Colonic mucosa (tissue), 4 donors: Measurements from ENCODE around the gene EYS. TPM values are rescaled to one million over a fixed set of nuclear protein-coding genes. Genes with fewer than 3 reads are reported as not detected.

ENCODE experiments used
- DNase-seq: peaks from one replicate; pipeline ENCODE4 v3.0.0-alpha.2; 2020
- H3K27ac ChIP-seq: fragments of 200-600 bp; one replicate; pipeline ENCODE4 v1.8.0; 2021
- H3K27me3 ChIP-seq: fragments of 200-600 bp; one replicate; pipeline ENCODE4 v1.8.0; 2021
- H3K36me3 ChIP-seq: fragments of 200-600 bp; one replicate; pipeline ENCODE4 v1.8.0; 2021
- H3K4me1 ChIP-seq: fragments of 200-600 bp; one replicate; pipeline ENCODE4 v1.8.0; 2021; ENCODE audit warnings: mild to moderate bottlenecking
- H3K4me3 ChIP-seq: fragments of 200-600 bp; one replicate; pipeline ENCODE4 v1.8.0; 2021
- H3K9ac ChIP-seq, 2 donors: one replicate each; pipeline ENCODE4 v1.7.0; 2013; ENCODE audit warnings: control low read depth in 2 of 2, low read depth in 2 of 2, low read length in 2 of 2
- H3K9me3 ChIP-seq: fragments of 200-600 bp; one replicate; pipeline ENCODE4 v1.8.0; 2021
- CTCF ChIP-seq: fragments of 200-600 bp; IDR thresholded peaks from one replicate; pipeline ENCODE4 v1.8.0; 2022; ENCODE audit warnings: antibody characterized with exemption, mild to moderate bottlenecking
- intact Hi-C: fragments of 100-400 bp; cut with DNase I; formaldehyde crosslinking; loops from one replicate; pipeline ENCODE4 v1.14.1; 2022
- total RNA-seq, 2 donors: library from RNA; stranded (reverse); fragmentation: NEBNext Ultra II Directional in 1 of 2; extraction: Animal tissue kit (Norgen Biotek cat#: 25700) in 1 of 2; gene quantifications; one replicate each; pipeline ENCODE4 v1.2.1, GENCODE V29; 2021
- donor health status: healthy.
- donor health status: DM: no; HTN: no; CAD: no.
- donor health status: DM: no; HTN: no; CAD: no.

The EYS gene
- total RNA-seq, 2 donors from 2014 or later, result 0.64 to 0.82 TPM

GRCh38 chr6:64714073-64714472 lies 993.0 kb downstream of the EYS start:
- H3K9me3 ChIP-seq, result no peaks in the 10 kb centered on the region
- no peak overlapping the region for H3K9ac ChIP-seq
- no peaks in the 10 kb centered on the region for H3K36me3 ChIP-seq
- no peaks in the 10 kb centered on the region for H3K27me3 ChIP-seq
- DNase-seq, result no peak
- no peaks in the 10 kb centered on the region for H3K4me1 ChIP-seq
- no peak overlapping the region for H3K4me3 ChIP-seq
- intact Hi-C loops, result no loop called here
- TF ChIP-seq CTCF, result no peak
- H3K27ac ChIP-seq, result no peak overlapping the region

DNA sequence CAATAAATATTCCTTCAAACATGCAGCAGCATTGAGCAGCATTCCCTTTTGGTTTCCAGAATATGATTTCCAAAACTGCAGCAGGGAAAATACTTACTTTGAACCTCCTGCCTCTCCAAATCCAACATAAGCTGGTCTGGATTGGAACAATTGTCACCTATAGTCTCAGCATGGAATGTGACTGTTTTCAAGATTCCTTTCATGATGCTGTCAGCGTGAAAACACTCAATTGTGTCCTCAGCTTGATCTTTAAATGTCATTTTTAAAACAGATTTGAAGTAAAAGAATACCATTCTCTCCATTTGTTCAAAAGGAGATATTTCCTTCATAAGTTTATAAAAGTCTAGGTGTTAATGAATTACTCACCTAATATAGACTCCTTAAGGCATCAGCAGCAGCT lies 993.9 kb downstream of the EYS start:
- no peaks in the 10 kb centered on the region for H3K27me3 ChIP-seq
- no peaks in the 10 kb centered on the region for H3K36me3 ChIP-seq
- intact Hi-C loops, result no loop called here
- no peak overlapping the region for H3K27ac ChIP-seq
- no peak for DNase-seq
- H3K9me3 ChIP-seq, result no peaks in the 10 kb centered on the region
- no peaks in the 10 kb centered on the region for H3K4me1 ChIP-seq
- no peak for TF ChIP-seq CTCF
- H3K9ac ChIP-seq, result no peak overlapping the region
- H3K4me3 ChIP-seq, result no peak overlapping the region

DNA sequence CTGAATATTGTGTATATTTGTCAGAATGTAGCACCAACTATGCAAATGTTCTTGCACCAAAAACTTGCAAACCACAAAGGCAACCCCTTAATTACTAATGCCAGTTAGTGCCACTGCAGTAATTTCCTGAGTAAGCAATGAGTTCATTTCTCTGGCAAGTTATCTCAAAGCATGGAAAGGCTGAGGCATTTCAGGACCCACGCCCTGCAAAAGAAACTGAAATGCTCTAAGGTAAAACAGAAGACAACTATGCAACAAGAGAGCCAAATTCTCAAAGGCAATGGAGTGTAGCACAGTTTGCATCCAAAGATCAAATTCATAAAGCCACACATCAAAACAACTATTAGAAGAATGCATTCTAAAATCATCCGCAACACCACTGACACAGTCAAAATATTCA lies 994.4 kb downstream of the EYS start:
- intact Hi-C loops, result no loop called here
- H3K4me3 ChIP-seq, result no peak overlapping the region
- H3K4me1 ChIP-seq, result no peaks in the 10 kb centered on the region
- DNase-seq, result no peak
- H3K36me3 ChIP-seq, result no peaks in the 10 kb centered on the region
- no peaks in the 10 kb centered on the region for H3K9me3 ChIP-seq
- H3K27me3 ChIP-seq, result no peaks in the 10 kb centered on the region
- TF ChIP-seq CTCF, result no peak
- no peak overlapping the region for H3K9ac ChIP-seq
- H3K27ac ChIP-seq, result no peak overlapping the region

- intact Hi-C loops, result no loop called here
- no peak overlapping the region for H3K4me3 ChIP-seq
- no peak for TF ChIP-seq CTCF
These were observed 1003.1 kb downstream of the EYS start for GRCh38 chr6:64703922-64704321.

DNA sequence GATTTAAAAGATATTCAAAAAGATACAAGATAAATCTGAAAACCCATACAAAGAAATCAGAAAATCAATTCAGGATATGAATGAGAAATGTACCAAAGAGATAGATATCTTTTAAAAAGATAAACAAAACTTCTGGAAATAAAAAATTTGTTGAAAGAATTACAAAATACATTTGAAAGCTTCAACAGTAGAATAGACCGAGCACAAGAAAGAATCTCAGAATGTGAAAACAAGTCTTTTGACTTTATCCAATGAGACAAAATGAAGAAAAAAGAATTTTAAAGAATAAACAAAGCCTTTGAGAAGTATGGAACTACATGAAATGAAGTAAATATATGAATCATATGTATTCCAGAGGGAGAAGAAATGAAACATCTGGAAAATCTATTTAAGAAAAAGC lies 1011.0 kb downstream of the EYS start:
- Histone ChIP-seq H3K9ac (no peak overlapping the region), H3K4me1 (no peaks in the 10 kb centered on the region), H3K27me3 (no peaks in the 10 kb centered on the region), H3K36me3 (no peaks in the 10 kb centered on the region), H3K27ac (no peak overlapping the region), H3K4me3 (no peak overlapping the region), H3K9me3 (no peaks in the 10 kb centered on the region)
- no peak for TF ChIP-seq CTCF
- DNase-seq, result no peak
- intact Hi-C loops, result no loop called here

More at GRCh38 chr6:64703922-64704321, 1003.1 kb downstream of the EYS start:
- DNase-seq, result no peak
- no peaks in the 10 kb centered on the region for H3K4me1 ChIP-seq
- H3K27ac ChIP-seq, result no peak overlapping the region
- no peaks in the 10 kb centered on the region for H3K27me3 ChIP-seq
- no peaks in the 10 kb centered on the region for H3K36me3 ChIP-seq
- no peak overlapping the region for H3K9ac ChIP-seq
- H3K9me3 ChIP-seq, result no peaks in the 10 kb centered on the region

GRCh38 chr6:64694356-64694755 lies 1012.7 kb downstream of the EYS start:
- DNase-seq, result no peak
- Histone ChIP-seq H3K27ac (no peak overlapping the region), H3K36me3 (no peaks in the 10 kb centered on the region), H3K27me3 (no peaks in the 10 kb centered on the region), H3K4me3 (no peak overlapping the region), H3K9ac (no peak overlapping the region), H3K9me3 (no peaks in the 10 kb centered on the region), H3K4me1 (no peaks in the 10 kb centered on the region)
- TF ChIP-seq CTCF, result no peak
- intact Hi-C loops, result no loop called here
